Loucy (cell line): ENCODE data around the gene ZNF730.
A peak's percentile ranks its signal among the peaks of the same experiment; 100 is the strongest.
"Not testable (repeated sequence)": the region's sequence is repeated elsewhere in the genome, so short reads cannot be mapped to it uniquely, and the experiment has no call there.

Experiments
- H2AFZ ChIP-seq: fragments of 200-600 bp; sonication (generic); 2 replicates; pipeline ENCODE4 v1.6.0; 2016; ENCODE audit warnings: antibody characterized with exemption, mild to moderate bottlenecking, low read length, moderate library complexity
- H3F3A ChIP-seq: fragments of 200-600 bp; 2 replicates; pipeline ENCODE4 v1.6.0; 2016; ENCODE audit warnings: antibody characterized with exemption, low read depth, mild to moderate bottlenecking
- H3K27me3 ChIP-seq: fragments of 200-600 bp; sonication (generic); 2 replicates; pipeline ENCODE4 v1.6.1; 2014; ENCODE audit warnings: low read length, mild to moderate bottlenecking; ENCODE audit not compliant: insufficient read depth, poor library complexity, severe bottlenecking
- H3K36me3 ChIP-seq: fragments of 200-600 bp; sonication (generic); 2 replicates; pipeline ENCODE4 v1.6.1; 2016; ENCODE audit warnings: low read length; ENCODE audit not compliant: insufficient read depth
- H3K4me1 ChIP-seq: fragments of 200-600 bp; sonication (generic); 2 replicates; pipeline ENCODE4 v1.5.1; 2014; ENCODE audit warnings: low read length, mild to moderate bottlenecking; ENCODE audit not compliant: insufficient read depth, poor library complexity, severe bottlenecking
- H3K4me2 ChIP-seq: fragments of 200-600 bp; sonication (generic); 2 replicates; pipeline ENCODE4 v1.6.0; 2014; ENCODE audit warnings: antibody characterized with exemption, low read length, low read depth, mild to moderate bottlenecking; ENCODE audit not compliant: poor library complexity, severe bottlenecking
- H3K4me3 ChIP-seq: fragments of 200-600 bp; sonication (generic); 2 replicates; pipeline ENCODE4 v1.5.1; 2014; ENCODE audit warnings: low read length, mild to moderate bottlenecking, mixed read lengths; ENCODE audit not compliant: poor library complexity, severe bottlenecking
- H3K79me2 ChIP-seq: fragments of 200-600 bp; sonication (generic); 2 replicates; pipeline ENCODE4 v1.6.1; 2014; ENCODE audit warnings: low read length; ENCODE audit not compliant: insufficient read depth
- H3K9ac ChIP-seq: fragments of 200-600 bp; sonication (generic); 2 replicates; pipeline ENCODE4 v1.6.0; 2014; ENCODE audit warnings: mild to moderate bottlenecking, low read depth, low read length, moderate library complexity; ENCODE audit not compliant: poor library complexity, severe bottlenecking
- H3K9me2 ChIP-seq: fragments of 200-600 bp; sonication (generic); replicated peaks from 2 replicates; pipeline ENCODE4 v1.6.1; 2016; ENCODE audit warnings: low read depth, low read length, mixed read lengths
- H3K9me3 ChIP-seq: fragments of 200-600 bp; sonication (generic); 2 replicates; pipeline ENCODE4 v1.6.1; 2014; ENCODE audit warnings: mild to moderate bottlenecking, antibody characterized with exemption, low read length, low read depth; ENCODE audit not compliant: insufficient read depth
- H4K20me1 ChIP-seq: fragments of 200-600 bp; sonication (generic); 2 replicates; pipeline ENCODE4 v1.6.0; 2014; ENCODE audit warnings: antibody characterized with exemption, low read length, mild to moderate bottlenecking; ENCODE audit not compliant: insufficient read depth, poor library complexity, severe bottlenecking
- CTCF ChIP-seq: fragments of 200-600 bp; sonication (generic); conservative IDR thresholded peaks from 2 replicates; pipeline ENCODE4 v1.5.1; 2014; ENCODE audit warnings: mild to moderate bottlenecking, antibody characterized with exemption, low read length
- EZH2phosphoT487 ChIP-seq: fragments of 200-600 bp; IDR thresholded peaks from 2 replicates; pipeline ENCODE4 v1.6.1; 2018; ENCODE audit warnings: antibody characterized with exemption, mild to moderate bottlenecking, moderate library complexity, borderline replicate concordance

Gene ZNF730

GRCh38 chr19:23075031-23075733 is 41.6 kb upstream of the ZNF730 start:
- H3K9ac ChIP-seq = peak overlapping the region; percentile 75

GRCh38 chr19:23077776-23078175 is 39.0 kb upstream of the ZNF730 start:
- not testable (repeated sequence) for H3K9me2 ChIP-seq, H3K4me1 ChIP-seq, H3K4me3 ChIP-seq, H4K20me1 ChIP-seq, H3K9ac ChIP-seq, H3K79me2 ChIP-seq, H3K9me3 ChIP-seq, H3K36me3 ChIP-seq, H3K27me3 ChIP-seq, H3F3A ChIP-seq, H2AFZ ChIP-seq
- H3K4me2 ChIP-seq = peak overlapping the region; percentile 8

More at GRCh38 chr19:23075031-23075733, 41.6 kb upstream of the ZNF730 start:
- Histone ChIP-seq H3K9me3 (peaks cover 4% of the 10 kb centered on the region; the same call in 1 of the 2 replicates), H3K27me3 (no peaks in the 10 kb centered on the region), H3K79me2 (peaks cover 10% of the 10 kb centered on the region; the same call in 1 of the 2 replicates), H3K4me1 (no peaks in the 10 kb centered on the region), H3K9me2 (no peaks in the 10 kb centered on the region), H4K20me1 (no peaks in the 10 kb centered on the region), H3K4me2 (peak overlapping the region; percentile 51), H3K36me3 (no peaks in the 10 kb centered on the region), H3K4me3 (peak overlapping the region; percentile 76), H3F3A (no peaks in the 10 kb centered on the region), H2AFZ (peak overlapping the region; percentile 81)
- no peak for TF ChIP-seq CTCF
- no peak for TF ChIP-seq EZH2phosphoT487

- Histone ChIP-seq H3K4me1 (no peaks in the 10 kb centered on the region), H2AFZ (no peak overlapping the region), H3K27me3 (no peaks in the 10 kb centered on the region), H3K4me2 (no peak overlapping the region), H3F3A (no peaks in the 10 kb centered on the region), H3K9me2 (no peaks in the 10 kb centered on the region), H3K36me3 (no peaks in the 10 kb centered on the region; the same call in 1 of the 2 replicates), H4K20me1 (no peaks in the 10 kb centered on the region), H3K4me3 (no peak overlapping the region), H3K9ac (no peak overlapping the region), H3K9me3 (peaks cover 5% of the 10 kb centered on the region; the same call in 1 of the 2 replicates), H3K79me2 (no peaks in the 10 kb centered on the region)
- no peak for TF ChIP-seq CTCF
- no peak for TF ChIP-seq EZH2phosphoT487
Measured at GRCh38 chr19:23093832-23094231, 23.0 kb upstream of the ZNF730 start.

- no peaks in the 10 kb centered on the region for H3K27me3 ChIP-seq
- H3K4me1 ChIP-seq = no peaks in the 10 kb centered on the region
- H3K79me2 ChIP-seq = no peaks in the 10 kb centered on the region
- H2AFZ ChIP-seq = no peak overlapping the region
- peaks cover 11% of the 10 kb centered on the region; the same call in 1 of the 2 replicates for H3K9me3 ChIP-seq
- no peak overlapping the region for H3K4me2 ChIP-seq
- no peak overlapping the region for H3K4me3 ChIP-seq
- no peak overlapping the region for H3K9ac ChIP-seq
- H4K20me1 ChIP-seq = no peaks in the 10 kb centered on the region
- no peaks in the 10 kb centered on the region; the same call in 1 of the 2 replicates for H3K36me3 ChIP-seq
- no peaks in the 10 kb centered on the region for H3K9me2 ChIP-seq
- H3F3A ChIP-seq = no peaks in the 10 kb centered on the region
- no peak for TF ChIP-seq CTCF
- TF ChIP-seq EZH2phosphoT487 = no peak
Measured at GRCh38 chr19:23095418-23095817, 21.4 kb upstream of the ZNF730 start.
